PC-9 (cell line): ENCODE measurements around the gene CSF3R.

ENCODE experiments used
- EZH2 ChIP-seq: fragments of 200-600 bp; sonication (generic); IDR thresholded peaks from 2 replicates; pipeline ENCODE4 v1.8.0; 2017; ENCODE audit warnings: antibody characterized with exemption, low read depth
- TF ChIP-seq, protein P1 (sequence below): fragments of 200-600 bp; sonication (generic); conservative IDR thresholded peaks from 2 replicates; pipeline ENCODE4 v1.6.1; 2017; ENCODE audit warnings: mixed run types, antibody characterized with exemption, mild to moderate bottlenecking, moderate library complexity

DNA sequence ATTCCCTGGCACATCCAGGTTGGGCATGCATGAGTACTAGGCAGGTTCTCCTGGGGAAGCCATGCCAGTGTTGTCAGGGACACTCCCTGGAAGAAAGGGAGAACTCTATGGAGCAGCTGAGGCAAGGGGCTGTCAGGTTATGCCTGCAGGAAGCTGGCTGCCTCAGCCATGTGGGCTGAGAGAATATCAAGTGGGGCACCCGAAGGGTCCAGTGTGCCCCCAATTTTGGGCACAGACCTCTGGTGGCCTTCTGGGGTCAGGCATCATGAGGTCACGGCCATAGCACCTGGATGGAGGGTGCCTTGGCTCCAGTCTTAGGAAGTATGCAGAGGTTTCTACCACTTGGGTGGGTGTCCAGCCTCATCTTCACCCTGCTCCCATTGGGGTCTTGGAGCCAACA, 2.6 kb downstream of the CSF3R start:
- TF ChIP-seq, protein P1, sequence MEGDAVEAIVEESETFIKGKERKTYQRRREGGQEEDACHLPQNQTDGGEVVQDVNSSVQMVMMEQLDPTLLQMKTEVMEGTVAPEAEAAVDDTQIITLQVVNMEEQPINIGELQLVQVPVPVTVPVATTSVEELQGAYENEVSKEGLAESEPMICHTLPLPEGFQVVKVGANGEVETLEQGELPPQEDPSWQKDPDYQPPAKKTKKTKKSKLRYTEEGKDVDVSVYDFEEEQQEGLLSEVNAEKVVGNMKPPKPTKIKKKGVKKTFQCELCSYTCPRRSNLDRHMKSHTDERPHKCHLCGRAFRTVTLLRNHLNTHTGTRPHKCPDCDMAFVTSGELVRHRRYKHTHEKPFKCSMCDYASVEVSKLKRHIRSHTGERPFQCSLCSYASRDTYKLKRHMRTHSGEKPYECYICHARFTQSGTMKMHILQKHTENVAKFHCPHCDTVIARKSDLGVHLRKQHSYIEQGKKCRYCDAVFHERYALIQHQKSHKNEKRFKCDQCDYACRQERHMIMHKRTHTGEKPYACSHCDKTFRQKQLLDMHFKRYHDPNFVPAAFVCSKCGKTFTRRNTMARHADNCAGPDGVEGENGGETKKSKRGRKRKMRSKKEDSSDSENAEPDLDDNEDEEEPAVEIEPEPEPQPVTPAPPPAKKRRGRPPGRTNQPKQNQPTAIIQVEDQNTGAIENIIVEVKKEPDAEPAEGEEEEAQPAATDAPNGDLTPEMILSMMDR, result no peak
- no peak for TF ChIP-seq EZH2
